ENCODE results near the gene FOXF2.
A peak's percentile ranks its signal among the peaks of the same experiment; 100 is the strongest.

The FOXF2 gene

DNA sequence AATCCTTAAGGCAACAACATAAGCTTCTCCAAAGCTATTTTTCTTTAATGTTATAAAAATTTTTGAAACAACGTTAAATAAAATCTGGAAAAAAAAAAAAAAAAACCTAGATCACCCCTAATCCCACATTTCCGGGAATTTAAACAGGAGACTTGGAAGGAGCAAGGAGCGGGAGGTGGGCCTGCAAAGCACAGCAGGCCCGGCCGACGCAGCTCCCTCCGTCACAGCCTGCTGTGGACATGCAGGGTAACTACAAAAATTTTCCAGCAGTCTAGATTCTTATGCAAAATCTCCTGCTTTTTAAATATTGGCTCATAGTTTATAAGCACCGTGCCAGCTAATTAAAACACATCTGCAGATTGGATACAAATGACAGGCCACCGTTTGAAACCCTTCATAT is 23.5 kb downstream of the FOXF2 start:
- DNase-seq, result no peak

DNA sequence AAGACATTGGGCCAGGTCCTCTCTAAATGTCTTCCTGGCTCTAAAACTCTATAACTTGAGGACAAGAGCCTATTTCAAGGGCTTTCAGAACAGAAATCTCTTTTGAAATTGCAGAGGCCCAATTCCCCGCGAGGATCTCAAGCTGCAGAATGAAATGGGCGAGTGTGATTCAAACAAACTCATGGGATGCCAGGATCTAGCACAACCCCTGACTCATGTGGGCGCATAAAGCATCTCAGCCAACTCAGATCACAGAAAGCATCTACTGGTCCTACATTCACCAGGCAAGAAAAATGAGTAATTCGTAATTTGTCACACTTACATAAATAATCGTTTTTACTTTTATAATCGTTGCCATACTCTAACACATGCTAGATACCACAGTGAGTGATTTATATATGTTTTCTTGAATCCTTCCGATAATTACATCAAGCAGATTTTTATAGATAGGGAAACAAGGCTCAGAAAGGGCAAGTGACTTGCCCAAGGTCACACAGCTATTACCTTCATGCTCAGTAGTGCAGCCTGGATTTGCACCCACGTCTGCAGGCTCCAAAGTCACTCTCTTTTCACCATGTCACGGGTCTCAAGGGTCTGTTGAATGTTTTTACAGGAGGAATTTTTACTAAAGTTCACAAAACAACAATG is 26.2 kb downstream of the FOXF2 start:
- no peak for DNase-seq

DNA sequence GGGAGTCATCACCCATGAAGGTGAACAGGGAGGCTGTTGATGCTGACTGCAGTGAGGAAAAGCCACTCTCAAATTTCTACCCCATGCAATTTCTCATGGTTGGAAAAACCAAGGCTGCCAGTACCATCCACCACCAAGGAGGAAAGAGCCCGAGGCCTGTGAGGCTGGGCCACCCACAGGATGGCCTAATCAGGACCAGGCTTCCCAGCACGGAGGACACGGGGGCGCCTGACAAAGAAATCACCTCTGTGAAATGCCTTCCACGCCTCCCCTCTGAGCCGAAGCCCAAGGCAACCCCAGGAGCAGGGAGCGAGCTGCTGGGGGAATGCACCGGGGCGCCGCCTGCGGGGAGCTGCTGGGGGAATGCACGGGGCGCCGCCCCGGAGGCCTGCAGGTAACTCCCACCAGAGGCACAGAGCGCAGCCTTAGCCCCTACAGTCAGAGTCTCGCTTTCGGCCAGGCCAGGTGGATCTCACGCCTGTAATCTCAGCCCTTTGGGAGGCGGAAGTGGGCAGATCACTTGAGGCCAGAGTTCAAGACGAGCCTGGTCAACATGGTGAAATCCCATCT is 26.9 kb downstream of the FOXF2 start:
- no peak for DNase-seq

DNA sequence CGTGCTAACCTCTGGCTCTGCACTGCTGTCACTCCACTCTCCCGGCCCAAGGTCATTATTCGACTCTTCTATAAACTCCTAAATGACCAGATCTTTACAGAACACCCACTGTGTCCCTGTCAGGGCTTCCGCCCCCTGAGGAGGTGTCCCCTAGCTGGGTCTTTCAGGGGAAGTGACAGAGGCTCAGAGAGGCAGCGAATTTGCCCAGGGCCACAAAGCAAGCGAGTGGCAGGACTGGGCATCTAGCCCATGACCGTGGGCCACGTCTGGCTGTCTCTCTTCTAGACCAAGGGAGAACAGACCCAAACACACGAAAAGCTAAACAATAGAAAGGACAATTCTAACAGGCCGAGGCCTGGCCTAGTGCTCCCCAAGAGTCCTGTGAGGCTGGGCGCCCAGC is 27.4 kb downstream of the FOXF2 start:
- DNase-seq, result no peak

DNA sequence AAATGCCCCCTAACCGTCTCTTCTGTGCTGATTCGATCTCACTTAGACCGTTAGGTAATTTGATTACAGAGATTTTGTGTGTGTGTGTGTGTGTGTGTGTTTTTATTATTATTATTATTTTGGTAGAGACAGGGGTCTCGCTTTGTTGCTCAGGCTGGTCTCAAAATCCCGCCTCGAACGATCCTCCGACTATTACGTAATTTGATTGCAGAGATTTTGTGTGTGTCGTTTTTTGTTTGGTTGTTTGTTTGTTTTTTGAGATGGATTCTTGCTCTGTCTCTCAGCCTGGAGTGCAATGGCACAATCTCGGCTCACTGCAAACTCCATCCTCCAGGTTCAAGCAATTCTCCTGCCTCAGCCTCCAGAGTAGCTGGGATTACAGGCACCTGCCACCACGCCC is 28.3 kb downstream of the FOXF2 start:
- no peak for DNase-seq

DNA sequence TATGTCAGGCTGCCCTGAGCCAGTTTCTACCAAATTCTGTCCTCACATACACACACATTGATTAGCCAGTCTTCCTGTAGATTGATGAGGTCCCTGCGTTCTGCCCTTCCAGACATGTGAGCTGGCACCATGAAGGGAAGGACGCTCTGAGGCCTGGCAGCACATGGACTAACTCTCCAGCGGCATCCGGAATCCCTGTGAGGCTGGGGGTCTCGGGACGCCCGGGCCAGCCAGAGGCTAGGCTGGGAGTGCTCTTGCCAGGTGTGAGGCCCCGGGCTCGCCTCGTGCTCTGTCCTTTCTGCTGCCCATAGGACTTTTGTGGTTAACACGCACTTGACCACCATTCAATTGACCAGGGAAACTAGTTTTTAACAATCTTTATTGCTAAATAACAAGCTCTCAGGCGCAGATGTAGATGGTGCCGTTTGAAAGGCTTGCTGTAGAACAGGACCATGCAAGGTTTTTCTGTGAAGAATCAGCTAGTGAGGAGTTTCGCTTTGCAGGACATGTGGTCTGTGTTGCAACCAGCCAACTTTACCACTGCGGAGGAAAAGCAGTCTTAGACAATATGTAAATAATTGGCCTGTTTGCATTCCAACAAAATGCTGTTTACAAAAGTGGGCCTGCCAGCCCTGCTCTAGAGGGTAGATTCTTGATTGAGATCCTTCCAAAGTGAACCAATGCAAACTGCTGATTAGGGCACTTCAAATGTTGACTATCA is 29.3 kb downstream of the FOXF2 start:
- DNase-seq, result no peak

DNA sequence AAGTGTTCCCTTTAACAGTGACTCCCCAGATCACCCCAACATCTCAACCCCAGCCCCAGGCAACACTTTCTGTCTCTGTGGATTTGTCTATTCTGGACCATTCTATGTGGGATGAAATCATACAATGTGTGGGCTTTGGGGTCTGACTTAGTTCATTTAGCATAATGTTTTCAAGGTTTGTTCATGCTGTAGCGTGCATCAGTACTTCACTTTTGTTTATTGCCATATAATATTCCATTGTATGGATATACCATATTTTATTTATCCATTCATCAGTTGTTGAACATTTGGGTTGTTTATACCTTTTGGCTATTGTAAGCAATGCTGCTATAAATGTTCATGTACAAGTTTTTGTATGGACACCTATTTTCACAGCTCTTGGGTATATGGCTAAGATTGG is 31.0 kb downstream of the FOXF2 start:
- DNase-seq, result no peak

DNA sequence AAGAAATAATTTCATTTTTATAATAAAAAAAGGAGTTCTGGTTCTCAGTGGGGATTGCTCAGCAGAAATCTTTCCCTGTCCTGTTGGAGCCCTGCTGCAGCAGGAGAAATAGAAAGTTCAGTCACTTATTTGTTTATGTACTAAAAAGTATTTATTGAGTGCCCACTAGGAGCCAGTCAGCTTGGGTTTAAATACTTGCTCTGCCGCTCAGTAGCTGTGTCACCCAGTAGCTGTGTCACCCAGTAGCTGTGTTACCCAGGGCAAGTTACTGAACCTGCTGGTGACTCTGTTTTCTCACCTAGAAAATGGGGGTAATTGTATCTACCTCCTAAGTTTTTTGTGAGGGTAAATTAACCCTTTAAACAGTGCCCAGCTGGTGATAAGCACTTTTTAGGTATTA is 32.9 kb downstream of the FOXF2 start:
- DNase-seq, result no peak

DNA sequence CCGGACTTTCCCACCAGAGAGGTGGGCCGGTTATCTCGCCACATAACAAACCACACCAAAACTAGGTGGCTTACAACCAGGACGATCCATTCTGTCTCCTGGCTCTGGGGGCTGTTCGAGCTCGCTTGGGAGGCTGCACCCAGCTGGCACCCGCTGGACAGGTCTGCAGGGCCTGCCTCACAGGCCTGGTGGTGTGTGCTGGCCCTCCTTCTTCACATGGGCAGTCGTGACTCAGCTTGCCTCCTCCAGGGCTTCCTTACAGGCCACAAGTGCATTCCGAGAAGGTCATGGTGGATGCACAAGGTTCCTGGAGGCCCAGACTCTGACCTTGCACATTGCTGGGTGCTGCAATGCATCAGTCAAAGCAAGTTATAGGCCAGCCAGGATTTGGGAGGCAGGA is 34.2 kb downstream of the FOXF2 start:
- DNase-seq, result no peak

DNA sequence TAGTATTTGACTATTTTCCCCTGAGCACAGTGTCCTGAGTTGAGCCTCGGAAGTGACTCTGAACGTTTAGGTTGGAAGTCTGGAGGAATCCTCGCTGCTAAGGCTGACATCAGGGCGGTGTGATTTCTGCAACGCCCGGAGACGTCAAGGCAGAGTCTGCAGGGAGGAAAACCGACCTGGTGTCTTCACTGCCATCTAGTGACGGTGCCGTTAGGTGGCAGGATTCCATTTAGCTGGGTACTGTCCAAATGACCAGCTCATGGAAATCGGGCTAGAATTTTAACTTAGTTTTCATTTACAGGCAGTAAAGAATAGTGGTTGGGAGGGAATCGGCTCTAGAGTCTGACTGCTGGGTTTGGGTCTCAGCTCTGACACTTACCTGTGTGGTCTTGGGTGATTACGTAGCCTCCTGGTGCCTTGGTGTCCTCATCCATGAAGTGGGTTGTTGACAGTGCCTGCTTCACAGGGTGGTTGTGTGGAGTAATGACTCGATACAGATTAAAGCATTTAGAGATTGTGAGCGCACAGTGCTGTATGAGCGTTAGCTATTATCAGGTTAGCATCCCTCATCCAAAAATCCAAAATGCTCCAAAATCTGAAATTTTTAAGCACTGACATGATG is 35.0 kb downstream of the FOXF2 start:
- peak in 2 of 5 donors; percentile 3 to 9 for DNase-seq

DNA sequence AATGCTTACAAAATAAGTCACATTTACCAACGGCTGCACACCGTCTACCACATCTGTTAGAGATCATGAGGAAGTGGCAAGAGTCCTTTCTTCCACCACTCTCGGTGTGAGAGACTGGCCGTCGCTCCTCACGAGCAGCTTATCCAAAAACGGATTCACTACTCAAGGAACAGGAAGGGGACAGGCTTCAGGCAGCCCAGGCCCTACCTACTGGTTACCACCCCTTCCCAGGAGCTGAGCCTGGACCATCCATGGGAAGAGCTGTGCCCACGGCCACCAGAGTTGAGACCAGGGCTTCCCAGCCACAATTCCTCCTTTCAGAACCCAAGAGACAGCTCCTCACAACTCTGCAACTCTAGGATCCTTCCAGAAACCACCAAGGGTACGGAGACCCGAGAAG is 37.0 kb downstream of the FOXF2 start:
- no peak for DNase-seq

DNA sequence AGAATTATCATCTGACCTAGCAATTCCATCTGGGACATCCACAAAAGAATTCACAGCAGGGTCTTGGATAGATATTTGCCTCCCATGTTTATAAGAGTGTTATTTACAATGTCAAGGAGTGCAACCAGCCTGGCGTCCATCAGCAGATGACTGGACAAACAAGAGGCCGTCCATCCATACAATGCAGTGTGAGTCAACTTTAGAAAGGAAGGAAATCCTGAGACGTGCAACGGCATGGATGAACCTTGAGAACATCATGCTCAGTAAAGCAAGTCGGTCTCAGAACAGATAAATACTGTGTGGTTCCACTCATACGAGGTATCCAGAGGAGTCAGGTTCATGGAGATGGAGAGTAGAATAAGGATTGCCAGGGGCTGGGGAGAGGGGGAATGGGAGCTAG is 46.4 kb downstream of the FOXF2 start:
- DNase-seq, result no peak

DNA sequence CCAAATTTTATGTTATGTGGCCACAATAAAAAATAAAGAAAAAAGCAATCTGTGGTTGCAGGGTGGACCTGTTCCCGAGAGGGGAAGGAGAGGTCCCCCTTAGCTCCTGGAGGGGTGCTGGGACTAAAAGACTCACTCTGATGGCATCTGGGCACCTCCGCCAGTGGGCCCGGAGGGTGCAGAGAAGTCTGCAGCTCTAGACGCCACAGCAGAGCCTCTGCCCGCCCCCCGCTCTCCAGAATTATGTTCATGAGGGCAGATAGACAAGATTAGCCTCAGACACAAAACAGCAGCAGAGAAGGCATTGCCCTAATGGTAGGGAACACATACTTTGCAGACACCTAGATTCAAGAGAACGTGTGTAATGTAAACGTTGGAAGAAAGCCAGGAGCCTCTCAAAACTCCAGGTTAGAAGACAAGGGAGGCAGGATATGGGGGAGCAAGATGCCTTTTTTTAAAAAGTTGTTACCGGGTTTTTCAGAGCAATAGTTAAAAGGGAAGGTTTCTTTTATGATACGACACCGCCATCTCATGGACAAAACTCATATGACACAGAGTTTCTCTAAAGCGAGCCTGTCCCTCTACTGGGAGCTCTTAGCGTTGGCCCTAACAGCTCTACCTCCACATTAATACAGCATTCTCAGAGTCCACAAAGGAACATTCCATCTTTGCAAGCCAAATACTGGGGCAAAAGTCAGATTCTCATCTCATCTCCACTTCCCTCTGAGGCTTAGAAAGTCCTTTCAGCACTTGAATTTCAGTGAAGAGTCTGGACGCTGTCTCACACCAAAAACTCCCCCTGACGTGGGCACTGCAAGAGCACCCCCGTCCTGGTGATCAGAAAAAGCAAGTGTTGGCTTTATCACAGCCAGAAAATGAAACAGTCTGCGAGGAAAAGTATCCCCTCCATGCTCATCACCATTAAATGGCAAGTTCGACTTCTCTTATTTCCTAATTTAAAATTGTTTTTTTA is 47.2 kb downstream of the FOXF2 start:
- DNase-seq, result peak in 3 of 5 donors; percentile 32 to 49 (median 46)

DNA sequence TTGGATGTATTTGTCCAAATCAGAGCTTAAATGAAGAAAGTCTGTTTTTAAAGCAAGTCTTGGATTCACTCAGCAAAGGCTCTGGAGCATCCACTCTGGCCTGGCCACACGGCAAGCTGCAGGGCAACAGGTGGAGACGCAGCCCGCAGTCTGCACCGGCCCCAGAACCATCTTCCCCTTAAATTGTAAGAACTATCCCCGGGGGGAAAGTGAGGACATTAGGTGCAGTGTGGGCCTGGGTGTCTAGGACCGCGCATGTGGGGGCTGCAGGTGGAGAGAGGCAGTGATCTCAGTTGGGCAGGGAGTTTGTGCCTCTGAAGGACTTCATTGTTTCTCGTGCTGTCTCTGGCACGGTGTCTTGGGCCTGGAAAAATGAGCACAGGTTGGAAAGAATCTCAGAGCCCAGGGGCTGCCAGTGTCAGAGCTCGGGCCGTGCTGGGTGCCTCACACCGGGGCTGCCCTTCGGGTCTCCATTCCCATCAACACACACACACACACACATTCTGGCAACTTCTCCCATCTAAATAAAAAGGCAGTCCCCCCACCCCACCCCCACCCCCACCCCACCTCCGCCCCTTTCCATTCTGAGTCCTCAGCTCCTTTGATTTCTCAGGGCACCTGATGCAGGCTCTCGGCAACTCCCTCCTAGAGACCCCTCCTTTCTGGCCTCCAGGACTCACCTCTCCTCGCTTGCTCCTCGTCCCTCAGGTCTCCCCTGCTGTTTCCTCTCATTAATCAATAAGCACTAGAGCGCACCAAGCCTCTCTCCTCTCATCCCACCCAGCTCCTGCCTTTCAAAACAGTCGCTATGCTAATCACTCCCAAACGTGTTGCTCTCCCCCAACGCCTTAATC is 48.4 kb downstream of the FOXF2 start:
- DNase-seq, result no peak

DNA sequence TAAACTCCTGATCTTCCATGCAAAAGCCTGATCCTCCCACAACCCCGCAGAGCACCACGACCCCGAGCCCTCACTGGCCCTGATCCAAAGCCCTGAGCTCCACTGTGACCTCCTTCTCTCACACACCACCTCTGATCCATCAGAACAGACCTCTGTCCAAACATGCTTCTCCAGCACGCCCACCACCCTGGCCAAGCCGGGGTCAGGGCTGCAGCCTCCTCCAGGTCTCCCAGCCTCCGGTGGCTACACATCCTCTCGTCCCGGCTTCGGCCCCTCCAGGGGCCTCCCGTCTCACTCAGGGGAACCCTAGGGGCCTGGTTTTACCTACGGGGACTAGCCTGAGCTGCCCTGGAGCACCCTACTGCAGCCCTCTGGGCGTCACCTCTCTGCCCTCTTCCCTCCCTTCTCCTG is 49.1 kb downstream of the FOXF2 start:
- DNase-seq, result no peak

DNA sequence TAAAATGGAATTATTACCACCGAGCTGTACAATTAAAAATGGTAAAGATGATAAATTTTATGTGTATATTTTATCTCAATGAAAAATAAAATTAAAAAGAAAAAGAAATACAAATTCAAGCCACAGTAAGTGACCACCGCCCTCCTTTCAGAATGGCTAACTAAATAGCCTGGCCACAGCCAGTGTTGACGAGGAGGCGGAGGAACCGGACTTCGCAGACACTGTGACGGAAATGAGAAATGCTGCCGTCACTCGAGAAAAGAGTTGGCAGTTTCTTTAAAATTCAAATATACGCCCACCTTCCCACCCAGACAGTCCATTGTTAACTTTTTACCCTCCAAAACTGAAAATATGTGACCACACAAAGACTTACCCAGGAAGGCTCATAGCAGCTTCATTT is 50.0 kb downstream of the FOXF2 start:
- no peak for DNase-seq

DNA sequence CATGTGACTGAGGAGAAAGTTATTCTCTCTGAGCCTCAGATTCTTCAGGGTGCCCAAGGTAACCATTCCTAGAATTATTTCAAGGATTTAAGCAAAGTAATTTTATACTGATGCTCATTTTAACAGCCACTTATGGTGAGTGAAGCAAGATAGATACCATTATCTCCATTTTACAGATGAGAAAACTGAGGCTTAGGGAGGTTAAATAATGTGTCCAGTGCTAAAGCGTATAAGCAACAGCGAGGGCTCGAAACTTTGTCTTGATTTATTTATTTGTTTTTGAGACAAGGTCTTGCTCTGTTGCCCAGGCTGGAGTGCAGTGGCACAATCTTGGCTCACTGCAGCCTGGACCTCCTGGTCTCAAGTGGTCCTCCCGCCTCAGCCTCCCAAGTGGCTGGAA is 53.6 kb downstream of the FOXF2 start:
- DNase-seq, result no peak
